Measurements from ENCODE around the gene CRAT.

Gene CRAT

DNA sequence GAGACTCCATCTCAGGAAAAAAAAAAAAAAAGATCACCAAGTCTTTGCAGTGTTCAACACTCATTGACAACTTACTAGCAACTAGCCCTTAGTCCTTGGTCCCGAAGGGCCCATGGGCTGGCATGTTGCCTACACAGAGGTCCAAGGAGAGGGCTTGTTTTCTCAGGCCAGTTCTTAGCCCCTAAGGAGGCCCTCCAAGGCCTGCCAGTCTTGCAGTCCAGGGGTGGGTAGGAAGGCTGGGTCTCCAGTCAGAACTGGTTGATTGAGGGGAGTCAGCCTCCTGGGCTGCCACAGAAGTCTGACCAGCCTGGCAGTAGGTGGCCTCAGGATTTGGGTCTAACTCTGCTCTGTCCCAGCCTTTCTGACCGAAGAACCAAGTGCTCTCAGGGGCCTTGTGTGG is 34.7 kb upstream of the CRAT start:
- H3K27me3 Mint-ChIP-seq (ENCODE audit: low read depth), result peaks cover 3% of the 10 kb centered on the region

DNA sequence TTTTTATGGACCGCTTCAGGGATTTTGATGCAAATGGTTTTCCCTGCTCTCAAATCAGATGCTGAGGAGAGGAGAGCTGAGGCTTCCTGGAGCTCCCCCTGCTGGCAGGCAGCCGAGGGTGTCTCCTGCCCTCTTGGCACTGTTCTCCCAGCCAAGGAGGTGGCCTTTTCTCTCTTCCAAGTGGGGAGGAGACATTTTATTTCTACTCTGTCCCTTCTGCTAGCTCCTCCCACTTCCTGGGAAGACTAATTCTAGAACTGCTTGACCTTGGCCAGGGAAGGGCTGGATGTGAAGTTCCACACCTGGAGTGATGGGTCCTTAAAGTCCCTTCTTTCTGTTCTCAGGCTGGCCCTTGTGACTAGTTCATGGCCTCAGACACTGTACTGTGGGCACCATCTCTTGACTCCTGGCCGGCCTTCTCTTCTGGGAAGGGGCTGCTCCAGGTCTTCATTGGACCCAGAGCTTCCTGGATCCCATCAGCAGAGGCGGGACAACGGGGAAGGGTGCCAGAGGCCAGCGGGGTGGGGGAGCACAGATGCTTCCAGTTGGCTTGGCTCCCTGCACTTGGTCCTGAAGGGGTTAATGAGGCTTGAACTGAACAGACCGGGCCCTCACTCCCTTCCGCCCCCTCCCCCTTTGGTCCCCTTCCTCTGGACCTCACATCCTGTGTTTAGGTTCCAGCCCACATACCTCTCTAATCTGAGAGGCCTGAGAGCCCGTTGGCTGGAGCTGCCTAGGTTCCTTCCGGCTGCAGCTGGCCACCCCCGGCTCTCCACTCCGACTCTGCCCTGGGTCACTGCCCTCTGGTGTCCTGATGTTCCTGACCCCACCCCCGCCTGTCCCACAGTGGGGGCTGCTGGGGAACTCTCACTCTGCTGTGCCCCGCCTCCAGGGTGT is 32.7 kb upstream of the CRAT start:
- H3K27ac Mint-ChIP-seq, result peak overlapping the region; percentile 98 to 99 (median 98)
- no peaks in the 10 kb centered on the region for H3K9me3 Mint-ChIP-seq
- TF ChIP-seq, protein P1, sequence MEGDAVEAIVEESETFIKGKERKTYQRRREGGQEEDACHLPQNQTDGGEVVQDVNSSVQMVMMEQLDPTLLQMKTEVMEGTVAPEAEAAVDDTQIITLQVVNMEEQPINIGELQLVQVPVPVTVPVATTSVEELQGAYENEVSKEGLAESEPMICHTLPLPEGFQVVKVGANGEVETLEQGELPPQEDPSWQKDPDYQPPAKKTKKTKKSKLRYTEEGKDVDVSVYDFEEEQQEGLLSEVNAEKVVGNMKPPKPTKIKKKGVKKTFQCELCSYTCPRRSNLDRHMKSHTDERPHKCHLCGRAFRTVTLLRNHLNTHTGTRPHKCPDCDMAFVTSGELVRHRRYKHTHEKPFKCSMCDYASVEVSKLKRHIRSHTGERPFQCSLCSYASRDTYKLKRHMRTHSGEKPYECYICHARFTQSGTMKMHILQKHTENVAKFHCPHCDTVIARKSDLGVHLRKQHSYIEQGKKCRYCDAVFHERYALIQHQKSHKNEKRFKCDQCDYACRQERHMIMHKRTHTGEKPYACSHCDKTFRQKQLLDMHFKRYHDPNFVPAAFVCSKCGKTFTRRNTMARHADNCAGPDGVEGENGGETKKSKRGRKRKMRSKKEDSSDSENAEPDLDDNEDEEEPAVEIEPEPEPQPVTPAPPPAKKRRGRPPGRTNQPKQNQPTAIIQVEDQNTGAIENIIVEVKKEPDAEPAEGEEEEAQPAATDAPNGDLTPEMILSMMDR (IDR thresholded peaks at IDR 0.05; ENCODE audit: unreplicated experiment in 3 of 3), result peak; percentile 89 to 93 (median 90)
- peaks cover 77% of the 10 kb centered on the region for H3K4me1 Mint-ChIP-seq
- peaks cover 14% of the 10 kb centered on the region for H3K36me3 Mint-ChIP-seq (ENCODE audit: low read depth)
- H3K4me3 Mint-ChIP-seq, result peak overlapping the region; percentile 60 to 83 (median 82)
- peaks cover 3% of the 10 kb centered on the region for H3K27me3 Mint-ChIP-seq (ENCODE audit: low read depth)

More for the DNA sequence above, 34.7 kb upstream of the CRAT start:
- H3K4me1 Mint-ChIP-seq, result peaks cover 60% of the 10 kb centered on the region
- H3K27ac Mint-ChIP-seq, result peak overlapping the region; percentile 98 to 99 (median 98)
- H3K4me3 Mint-ChIP-seq, result no peak overlapping the region
- peaks cover 23% of the 10 kb centered on the region for H3K36me3 Mint-ChIP-seq (ENCODE audit: low read depth)
- H3K9me3 Mint-ChIP-seq, result no peaks in the 10 kb centered on the region
- TF ChIP-seq, protein P1 (IDR thresholded peaks at IDR 0.05; ENCODE audit: unreplicated experiment in 3 of 3), result no peak

DNA sequence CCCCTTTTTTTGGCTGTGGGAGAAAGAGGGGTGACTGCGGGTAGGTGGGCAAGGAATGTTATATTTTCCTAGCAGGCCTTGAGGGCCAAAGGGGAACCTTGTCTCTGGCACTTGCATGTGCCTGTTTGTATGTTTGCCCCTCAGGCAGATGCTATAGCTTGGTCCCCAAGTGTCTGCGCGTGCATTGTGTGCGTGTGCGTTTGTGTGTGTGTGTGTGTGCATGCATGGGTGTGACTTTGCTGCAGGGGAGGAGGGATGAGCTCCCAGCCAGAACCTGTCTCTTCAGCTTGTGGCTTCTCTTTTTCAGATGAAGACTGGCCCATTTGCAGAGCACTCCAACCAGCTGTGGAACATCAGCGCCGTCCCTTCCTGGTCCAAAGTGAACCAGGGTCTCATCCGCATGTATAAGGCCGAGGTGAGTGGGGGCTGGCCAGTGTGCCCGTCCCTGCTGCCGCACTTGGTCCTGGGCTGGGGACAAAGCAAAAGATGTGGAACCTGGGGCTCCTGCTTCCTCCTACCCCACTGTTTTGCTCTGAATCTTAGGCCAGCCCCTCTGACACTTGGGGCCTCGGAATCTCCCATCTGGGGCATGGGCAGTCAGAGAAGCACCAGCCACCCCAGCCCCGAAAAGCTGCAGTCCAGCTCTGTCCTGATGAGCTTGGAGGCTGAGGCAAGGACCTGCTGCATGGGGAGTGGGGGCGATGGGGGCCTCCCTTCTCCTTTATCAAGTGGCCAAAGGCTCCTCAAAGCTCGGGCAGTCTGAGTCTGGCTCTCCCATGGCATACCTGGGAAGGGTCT is 31.7 kb upstream of the CRAT start:
- TF ChIP-seq, protein P1 (IDR thresholded peaks at IDR 0.05; ENCODE audit: unreplicated experiment in 3 of 3), result no peak
- peaks cover 17% of the 10 kb centered on the region for H3K36me3 Mint-ChIP-seq (ENCODE audit: low read depth)
- peak overlapping the region; percentile 73 to 83 (median 82) for H3K4me3 Mint-ChIP-seq
- H3K9me3 Mint-ChIP-seq, result no peaks in the 10 kb centered on the region
- H3K27me3 Mint-ChIP-seq (ENCODE audit: low read depth), result peaks cover 3% of the 10 kb centered on the region
- H3K27ac Mint-ChIP-seq, result peak overlapping the region; percentile 98 to 99 (median 98)
- H3K4me1 Mint-ChIP-seq, result peaks cover 86% of the 10 kb centered on the region

DNA sequence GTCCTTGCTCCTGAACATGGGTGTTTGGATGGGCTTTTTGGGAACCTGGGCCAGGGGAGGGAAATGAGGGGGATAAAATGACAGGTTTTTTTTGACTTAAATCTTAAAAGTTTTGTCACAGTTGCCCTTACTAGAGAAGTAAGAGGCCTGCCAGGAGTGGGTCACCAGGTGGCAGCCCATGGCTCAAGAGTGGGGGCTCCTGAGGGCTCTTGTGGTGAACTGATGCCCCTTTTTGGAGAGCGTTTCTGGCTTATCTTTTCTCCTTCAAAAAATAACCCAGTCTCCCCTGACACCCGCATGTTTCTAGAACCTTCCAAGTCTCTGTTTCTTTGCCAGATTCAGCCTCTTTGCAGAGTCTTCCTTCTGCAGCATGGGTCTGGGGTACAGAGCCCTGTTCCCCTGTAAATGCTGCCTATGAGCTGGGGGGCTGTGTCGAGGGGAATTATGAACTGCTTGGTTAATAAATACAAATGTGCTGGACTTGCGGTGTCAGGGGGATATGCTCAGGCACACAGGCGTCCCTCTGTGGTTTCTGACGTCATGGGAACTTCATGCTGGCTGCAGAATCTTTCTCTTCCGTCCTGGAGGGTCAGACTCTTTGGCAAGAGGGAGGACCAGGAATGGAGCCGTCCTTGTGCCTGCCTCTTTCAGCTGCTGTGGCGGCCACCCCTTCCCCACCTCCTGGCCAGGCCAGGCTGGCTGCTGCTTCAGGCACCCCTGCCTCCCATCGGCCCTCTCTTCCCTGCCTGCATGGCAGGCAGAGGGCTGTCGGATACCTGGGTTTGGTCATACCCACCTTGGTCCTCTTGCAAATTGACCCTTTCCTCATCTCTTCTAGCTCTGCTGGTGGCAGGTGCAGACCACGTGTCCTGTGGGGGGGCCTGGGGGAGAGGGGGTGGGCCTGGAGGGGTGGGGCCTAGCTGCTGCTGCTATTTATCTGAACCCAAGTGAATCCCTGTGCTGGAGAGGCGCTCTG is 30.8 kb upstream of the CRAT start:
- peaks cover 80% of the 10 kb centered on the region for H3K4me1 Mint-ChIP-seq
- no peaks in the 10 kb centered on the region for H3K9me3 Mint-ChIP-seq
- H3K27me3 Mint-ChIP-seq (ENCODE audit: low read depth), result peaks cover 3% of the 10 kb centered on the region
- TF ChIP-seq, protein P1 (IDR thresholded peaks at IDR 0.05; ENCODE audit: unreplicated experiment in 3 of 3), result no peak
- peak overlapping the region; percentile 73 to 81 (median 80) for H3K4me3 Mint-ChIP-seq
- H3K36me3 Mint-ChIP-seq (ENCODE audit: low read depth), result peaks cover 13% of the 10 kb centered on the region
- H3K27ac Mint-ChIP-seq, result peak overlapping the region; percentile 98 to 99 (median 98)

DNA sequence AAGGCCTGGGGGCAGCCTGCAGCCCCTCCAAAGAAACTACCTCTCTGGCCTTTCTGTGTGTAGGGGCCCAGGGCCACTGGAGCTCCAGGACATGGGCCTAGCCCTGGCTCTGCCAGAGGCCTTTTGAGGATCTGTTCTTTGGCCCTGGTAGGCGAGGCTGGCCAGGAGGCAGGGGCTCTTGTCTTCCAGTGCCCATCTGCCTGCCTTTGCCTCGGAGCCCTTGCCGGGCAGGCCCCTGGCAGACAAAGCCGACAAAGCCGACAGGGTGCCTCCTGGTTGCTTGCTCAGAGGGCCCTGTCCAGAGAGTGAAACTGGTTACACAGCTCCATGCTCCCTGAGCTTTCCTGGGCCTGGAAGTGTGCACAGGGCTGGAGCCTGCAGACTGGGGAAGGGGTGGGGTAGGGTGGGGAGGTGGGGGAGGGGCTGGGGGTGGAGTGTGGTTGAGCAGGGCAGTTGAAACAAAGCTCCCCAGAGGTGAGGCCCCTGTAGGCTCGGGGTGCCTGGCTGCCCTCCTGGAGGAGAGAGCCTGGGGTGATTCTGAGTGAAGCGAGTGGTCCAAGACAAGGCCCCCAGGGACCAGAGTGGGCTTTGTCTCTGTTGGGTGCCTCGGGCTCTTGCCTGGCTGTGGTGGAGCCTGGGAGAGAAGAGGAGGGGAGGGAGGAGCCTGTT is 29.9 kb upstream of the CRAT start:
- H3K9me3 Mint-ChIP-seq, result no peaks in the 10 kb centered on the region
- TF ChIP-seq, protein P1 (IDR thresholded peaks at IDR 0.05; ENCODE audit: unreplicated experiment in 3 of 3), result no peak
- H3K27ac Mint-ChIP-seq, result peak overlapping the region; percentile 98 to 99 (median 98)
- peaks cover 3% of the 10 kb centered on the region for H3K27me3 Mint-ChIP-seq (ENCODE audit: low read depth)
- peak overlapping the region; percentile 73 to 81 (median 80) for H3K4me3 Mint-ChIP-seq
- peaks cover 71% of the 10 kb centered on the region for H3K4me1 Mint-ChIP-seq
- peaks cover 13% of the 10 kb centered on the region for H3K36me3 Mint-ChIP-seq (ENCODE audit: low read depth)

Measured in nephron (organoid).